SIG-M5 (cell line): ENCODE data around the gene CYSLTR1.
"Not testable (repeated sequence)": the region's sequence is repeated elsewhere in the genome, so short reads cannot be mapped to it uniquely, and the experiment has no call there.

Experiments
- DNase-seq: peaks from one replicate; lab custom pipeline; 2025; lab: John Stamatoyannopoulos, UW

Gene CYSLTR1

GRCh38 chrX:78327370-78328086 is at the start of gene CYSLTR1:
CYSLTR1 (minus strand) TSS chrX:78327611; CDS start chrX:78273746, 53,865 bp downstream.
- DNase-seq: peak; percentile 7

GRCh38 chrX:78377186-78377585 is 49.8 kb upstream of the CYSLTR1 start:
- no peak for DNase-seq

- peak; percentile 74 for DNase-seq
Measured at GRCh38 chrX:78375894-78376293, 48.5 kb upstream of the CYSLTR1 start.

- DNase-seq: no peak
Measured at GRCh38 chrX:78366576-78366975, 39.2 kb upstream of the CYSLTR1 start.

- DNase-seq: no peak
Measured at GRCh38 chrX:78357342-78358055, 30.1 kb upstream of the CYSLTR1 start.

- no peak for DNase-seq
Measured at GRCh38 chrX:78333521-78333920, 6.1 kb upstream of the CYSLTR1 start.

GRCh38 chrX:78331708-78332107 is 4.3 kb upstream of the CYSLTR1 start:
- DNase-seq: no peak

GRCh38 chrX:78330540-78330939 is 3.1 kb upstream of the CYSLTR1 start:
- no peak for DNase-seq

GRCh38 chrX:78330068-78330467 is 2.7 kb upstream of the CYSLTR1 start:
- DNase-seq: no peak

- no peak for DNase-seq
Measured at GRCh38 chrX:78329486-78329885, 2.1 kb upstream of the CYSLTR1 start.

- no peak for DNase-seq
Measured at GRCh38 chrX:78326401-78326800, 1.0 kb downstream of the CYSLTR1 start.

- no peak for DNase-seq
Measured at GRCh38 chrX:78322863-78323262, 4.5 kb downstream of the CYSLTR1 start.

GRCh38 chrX:78321809-78322208 is 5.6 kb downstream of the CYSLTR1 start:
- peak; percentile 79 for DNase-seq

GRCh38 chrX:78316265-78316664 is 11.1 kb downstream of the CYSLTR1 start:
- DNase-seq: no peak

GRCh38 chrX:78315745-78316144 is 11.7 kb downstream of the CYSLTR1 start:
- DNase-seq: no peak

GRCh38 chrX:78314561-78314960 is 12.8 kb downstream of the CYSLTR1 start:
- peak; percentile 9 for DNase-seq

- no peak for DNase-seq
Measured at GRCh38 chrX:78313526-78313925, 13.9 kb downstream of the CYSLTR1 start.

- DNase-seq: no peak
Measured at GRCh38 chrX:78307665-78308064, 19.7 kb downstream of the CYSLTR1 start.

- no peak for DNase-seq
Measured at GRCh38 chrX:78303086-78303485, 24.3 kb downstream of the CYSLTR1 start.

- DNase-seq: not testable (repeated sequence)
Measured at GRCh38 chrX:78300933-78301332, 26.5 kb downstream of the CYSLTR1 start.

- no peak for DNase-seq
Measured at GRCh38 chrX:78283511-78283910, 43.9 kb downstream of the CYSLTR1 start.

GRCh38 chrX:78237127-78237526 is 90.3 kb downstream of the CYSLTR1 start:
- no peak for DNase-seq

- DNase-seq: not testable (repeated sequence)
Measured at GRCh38 chrX:78226047-78226446, 101.4 kb downstream of the CYSLTR1 start.
